Testis (tissue), 3 donors: ENCODE measurements around the gene PTPRN2. TPM values are rescaled to one million over a fixed set of nuclear protein-coding genes. Genes with fewer than 3 reads are reported as not detected.
"Not testable (repeated sequence)": the region's sequence is repeated elsewhere in the genome, so short reads cannot be mapped to it uniquely, and the experiment has no call there.

Experiments used
- DNase-seq: peaks from one replicate; pipeline ENCODE4 v3.0.0-alpha.2; 2019
- H3K27ac ChIP-seq, 2 donors: fragments of 200-600 bp; sonication (generic); one replicate each; pipeline ENCODE4 v1.5.1; 2019
- H3K27me3 ChIP-seq: fragments of 200-600 bp; sonication (generic); one replicate; pipeline ENCODE4 v1.5.1; 2019
- H3K36me3 ChIP-seq: fragments of 200-600 bp; sonication (generic); one replicate; pipeline ENCODE4 v1.5.1; 2017; ENCODE audit warnings: low read depth; ENCODE audit errors: missing control alignments
- H3K4me1 ChIP-seq: fragments of 200-600 bp; sonication (generic); one replicate; pipeline ENCODE4 v1.5.1; 2019
- H3K4me3 ChIP-seq, 2 donors: fragments of 200-600 bp; sonication (generic); one replicate each; pipeline ENCODE4 v1.5.1; 2017 to 2019
- H3K9me3 ChIP-seq: fragments of 200-600 bp; sonication (generic); one replicate; pipeline ENCODE4 v1.5.1; 2017
- POLR2A ChIP-seq: fragments of 450-650 bp; IDR thresholded peaks from one replicate; pipeline ENCODE4 v1.6.1; 2017; ENCODE audit warnings: antibody characterized with exemption, mild to moderate bottlenecking, moderate library complexity
- WGBS, 2 donors: methylation state at CpG; one replicate each; pipeline ENCODE4 v1.1.5; 2018; 5-methylcytosine and 5-hydroxymethylcytosine counted together
- intact Hi-C: fragments of 100-400 bp; cut with DNase I; formaldehyde crosslinking; loops from one replicate; pipeline ENCODE4 v1.15.1; 2023; ENCODE audit warnings: low total_unique reads
- polyA plus RNA-seq: library from polyadenylated mRNA; stranded (reverse); fragments of 350-450 nt; fragmentation: Illumina TruSeq; extraction: RNeasy Lipid Tissue Mini Kit (QIAGEN cat#74804); gene quantifications from one replicate; pipeline ENCODE4 v1.2.3, GENCODE V29; 2014; ENCODE audit warnings: low read depth, low replicate concordance; ENCODE audit not compliant: insufficient read depth
- total RNA-seq, 2 donors: library from RNA; depleted of rRNA; stranded (reverse); fragments of >200 nt; gene quantifications; one replicate each; pipeline ENCODE4 v1.2.3, GENCODE V29; 2016
- TF ChIP-seq, protein P1 (sequence below), 3 experiments: fragments of 450-650 bp in 2 of 3; fragments of 200-600 bp in 1 of 3; sonication (generic) in 1 of 3; IDR thresholded peaks; one replicate each; pipeline ENCODE4 v1.5.1; 2016 to 2019; ENCODE audit warnings: antibody characterized with exemption in 3 of 3, mild to moderate bottlenecking in 2 of 3, moderate library complexity in 1 of 3

The PTPRN2 gene
- total and polyA plus RNA-seq, 3 donors from 2014 or later, result 9.3 to 10.8 (median 9.8) TPM

DNA sequence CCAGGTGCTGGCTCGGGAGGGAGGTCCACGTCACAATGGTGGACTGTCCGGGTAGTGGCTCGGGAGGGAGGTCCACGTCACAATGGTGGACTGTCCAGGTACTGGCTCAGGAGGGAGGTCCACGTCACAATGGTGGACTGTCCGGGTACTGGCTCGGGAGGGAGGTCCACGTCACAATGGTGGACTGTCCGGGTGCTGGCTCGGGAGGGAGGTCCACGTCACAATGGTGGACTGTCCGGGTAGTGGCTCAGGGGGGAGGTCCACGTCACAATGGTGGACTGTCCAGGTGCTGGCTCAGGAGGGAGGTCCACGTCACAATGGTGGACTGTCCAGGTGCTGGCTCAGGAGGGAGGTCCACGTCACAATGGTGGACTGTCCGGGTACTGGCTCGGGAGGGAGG lies 65.8 kb downstream of the PTPRN2 start:
- H3K36me3 ChIP-seq, DNase-seq, H3K4me1 ChIP-seq, H3K27me3 ChIP-seq, H3K9me3 ChIP-seq, H3K4me3 ChIP-seq, H3K27ac ChIP-seq, intact Hi-C loops: not testable (repeated sequence)
- WGBS, 2 donors, result 78% methylated on average over 9 of the region's 18 CpGs; no CpG with 5 or more reads in 1 of the 2 donors

DNA sequence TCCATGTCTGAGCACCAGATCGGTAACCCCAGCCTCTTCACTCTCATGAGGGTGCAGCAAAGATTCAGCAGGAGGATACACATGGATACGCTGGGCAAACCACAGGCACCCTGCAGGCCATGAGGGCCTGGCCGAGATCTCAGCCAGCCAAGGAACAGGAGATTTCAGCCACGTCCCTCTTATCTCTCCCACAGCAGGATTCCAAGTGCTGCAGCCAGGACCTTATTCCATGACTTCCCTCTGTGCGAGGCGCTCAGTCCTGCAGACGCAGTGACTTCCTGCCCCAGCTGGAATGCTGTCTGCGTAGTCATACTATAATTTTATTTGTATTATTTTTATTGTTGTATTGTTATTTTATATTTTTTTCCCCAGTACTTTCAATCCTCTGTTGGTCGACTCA lies 66.8 kb downstream of the PTPRN2 start:
- intact Hi-C loops, result no loop called here

DNA sequence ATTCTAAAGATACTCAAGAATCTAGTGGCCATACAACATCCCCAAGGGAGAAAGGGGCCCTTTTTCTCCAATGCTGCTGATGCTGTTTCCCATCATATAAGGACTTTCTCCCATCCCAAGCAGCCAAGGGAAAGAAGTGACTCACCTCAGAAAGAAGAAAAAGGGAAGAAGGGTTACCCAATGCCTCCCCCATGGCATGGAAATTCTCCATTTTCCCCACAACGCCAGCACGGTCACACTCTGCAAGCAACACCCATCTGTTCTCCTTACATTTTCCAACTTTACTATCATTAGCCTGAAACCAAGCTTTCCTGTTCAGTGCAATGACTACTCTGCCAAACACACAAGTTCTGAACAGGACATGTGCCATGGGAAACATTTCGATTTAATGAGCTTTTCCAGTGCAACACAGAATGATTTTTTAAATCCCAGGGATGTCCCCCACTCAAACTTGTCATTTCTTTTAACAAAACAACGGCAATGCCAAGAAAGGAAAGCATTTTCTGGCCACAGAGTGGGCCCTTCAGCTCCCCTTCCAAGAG lies 67.9 kb downstream of the PTPRN2 start:
- Histone ChIP-seq H3K4me3 (no peak overlapping the region), H3K9me3 (no peaks in the 10 kb centered on the region), H3K27ac (no peak overlapping the region), H3K4me1 (no peaks in the 10 kb centered on the region), H3K36me3 (no peaks in the 10 kb centered on the region), H3K27me3 (no peaks in the 10 kb centered on the region)
- DNase-seq, result no peak
- 81 to 86% methylated on average over 4 of the region's 4 CpGs for WGBS, 2 donors
- TF ChIP-seq, protein P1, sequence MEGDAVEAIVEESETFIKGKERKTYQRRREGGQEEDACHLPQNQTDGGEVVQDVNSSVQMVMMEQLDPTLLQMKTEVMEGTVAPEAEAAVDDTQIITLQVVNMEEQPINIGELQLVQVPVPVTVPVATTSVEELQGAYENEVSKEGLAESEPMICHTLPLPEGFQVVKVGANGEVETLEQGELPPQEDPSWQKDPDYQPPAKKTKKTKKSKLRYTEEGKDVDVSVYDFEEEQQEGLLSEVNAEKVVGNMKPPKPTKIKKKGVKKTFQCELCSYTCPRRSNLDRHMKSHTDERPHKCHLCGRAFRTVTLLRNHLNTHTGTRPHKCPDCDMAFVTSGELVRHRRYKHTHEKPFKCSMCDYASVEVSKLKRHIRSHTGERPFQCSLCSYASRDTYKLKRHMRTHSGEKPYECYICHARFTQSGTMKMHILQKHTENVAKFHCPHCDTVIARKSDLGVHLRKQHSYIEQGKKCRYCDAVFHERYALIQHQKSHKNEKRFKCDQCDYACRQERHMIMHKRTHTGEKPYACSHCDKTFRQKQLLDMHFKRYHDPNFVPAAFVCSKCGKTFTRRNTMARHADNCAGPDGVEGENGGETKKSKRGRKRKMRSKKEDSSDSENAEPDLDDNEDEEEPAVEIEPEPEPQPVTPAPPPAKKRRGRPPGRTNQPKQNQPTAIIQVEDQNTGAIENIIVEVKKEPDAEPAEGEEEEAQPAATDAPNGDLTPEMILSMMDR (IDR thresholded peaks at IDR 0.05), result no peak
- TF ChIP-seq POLR2A, result no peak
- intact Hi-C loops, result no loop called here

More for the DNA sequence above, 66.8 kb downstream of the PTPRN2 start:
- no peak for DNase-seq
- H3K27ac ChIP-seq, result no peak overlapping the region
- no peaks in the 10 kb centered on the region for H3K27me3 ChIP-seq
- 75 to 95% methylated on average over 7 to 9 of the region's 9 CpGs for WGBS, 2 donors
- TF ChIP-seq, protein P1 (IDR thresholded peaks at IDR 0.05), result no peak
- TF ChIP-seq POLR2A, result no peak
- H3K4me3 ChIP-seq, result no peak overlapping the region
- no peaks in the 10 kb centered on the region for H3K9me3 ChIP-seq
- H3K36me3 ChIP-seq, result no peaks in the 10 kb centered on the region
- no peaks in the 10 kb centered on the region for H3K4me1 ChIP-seq

DNA sequence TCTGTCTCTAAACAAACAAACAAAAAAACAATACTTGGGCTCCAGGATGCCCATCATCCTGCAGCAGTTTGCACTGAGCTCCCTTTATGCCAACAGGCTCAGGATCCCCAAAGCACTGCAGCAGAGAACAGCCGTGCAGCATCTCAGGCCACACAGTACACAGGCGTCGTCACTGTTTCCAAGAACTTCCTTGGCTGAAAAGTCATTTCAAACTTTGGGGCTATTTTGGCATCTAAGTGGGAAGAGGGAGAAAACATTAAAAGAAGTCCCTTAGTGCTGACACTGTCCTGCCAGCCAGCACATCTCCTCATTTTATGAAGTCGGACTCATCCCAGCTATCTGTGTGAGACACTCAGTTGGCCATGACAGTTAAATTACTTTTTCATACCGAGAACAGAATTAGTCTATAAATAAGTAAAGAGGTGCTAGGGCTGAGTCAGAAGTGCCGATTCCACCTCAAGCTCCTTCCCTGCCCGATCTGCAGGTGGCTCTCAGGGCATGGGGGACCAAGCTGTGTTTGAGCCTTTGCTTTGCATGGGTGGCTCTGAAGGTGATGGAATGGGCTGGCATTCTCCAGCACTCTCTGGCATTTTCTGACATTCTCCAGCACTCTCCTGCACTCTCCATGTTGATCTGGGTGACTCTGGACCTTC lies 68.5 kb downstream of the PTPRN2 start:
- DNase-seq, result no peak
- no peaks in the 10 kb centered on the region for H3K9me3 ChIP-seq
- no peak overlapping the region for H3K27ac ChIP-seq
- TF ChIP-seq, protein P1 (IDR thresholded peaks at IDR 0.05), result no peak
- no peak for TF ChIP-seq POLR2A
- WGBS, 2 donors, result 85 to 93% methylated on average over 7 of the region's 7 CpGs
- intact Hi-C loops, result no loop called here
- H3K4me1 ChIP-seq, result no peaks in the 10 kb centered on the region
- no peak overlapping the region for H3K4me3 ChIP-seq
- H3K36me3 ChIP-seq, result no peaks in the 10 kb centered on the region
- no peaks in the 10 kb centered on the region for H3K27me3 ChIP-seq

DNA sequence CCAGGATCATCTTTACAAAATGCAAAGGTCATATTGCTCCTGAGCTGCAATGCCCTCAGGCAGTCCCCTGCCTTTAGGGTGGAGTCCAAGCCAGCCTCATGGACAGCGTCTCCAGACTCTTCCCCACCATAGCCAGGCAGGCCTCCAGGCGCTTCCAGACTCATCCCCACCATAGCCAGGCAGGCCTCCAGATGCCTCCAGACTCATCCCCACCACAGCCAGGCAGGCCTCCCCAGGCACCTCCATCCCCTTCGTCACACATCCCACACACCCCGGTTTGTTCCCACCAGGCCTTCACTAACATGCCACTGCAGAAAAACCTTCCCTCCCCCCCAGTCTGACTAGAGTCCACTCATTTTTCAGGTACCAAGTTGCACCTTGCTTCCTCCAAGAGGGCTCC lies 70.1 kb downstream of the PTPRN2 start:
- H3K4me1 ChIP-seq, result no peaks in the 10 kb centered on the region
- H3K27me3 ChIP-seq, result no peaks in the 10 kb centered on the region
- DNase-seq, result no peak
- no peak overlapping the region for H3K27ac ChIP-seq
- no peaks in the 10 kb centered on the region for H3K36me3 ChIP-seq
- H3K9me3 ChIP-seq, result no peaks in the 10 kb centered on the region
- no peak for TF ChIP-seq POLR2A
- TF ChIP-seq, protein P1 (IDR thresholded peaks at IDR 0.05), result no peak
- WGBS, 2 donors, result 82 to 97% methylated on average over 4 of the region's 4 CpGs
- intact Hi-C loops, result no loop called here
- no peak overlapping the region for H3K4me3 ChIP-seq
